Measurements from ENCODE around the gene MAST4.

- TF ChIP-seq CTCF (IDR thresholded peaks at IDR 0.05) (no peak), POLR2A (IDR thresholded peaks at IDR 0.05) (no peak)
Observed at GRCh38 chr5:66915531-66915930, 319.3 kb downstream of the MAST4 start.

Measured in uterus (tissue), 2 donors.